Lower lobe of right lung (tissue), 2 donors: ENCODE results near the gene APBB2. TPM values are rescaled to one million over a fixed set of nuclear protein-coding genes. Genes with fewer than 3 reads are reported as not detected.

Experiments
- ATAC-seq, 2 donors: fragments of 200-7000 bp; cut with Tn5 transposase; one replicate each; pipeline ENCODE4 v1.9.1; 2020 to 2022; ENCODE audit warnings: mild to moderate bottlenecking in 2 of 2, moderate library complexity in 2 of 2
- DNase-seq: peaks from one replicate; pipeline ENCODE4 v3.0.0-alpha.2; 2020
- H3K27ac ChIP-seq: fragments of 200-600 bp; one replicate; pipeline ENCODE4 v1.8.0; 2022
- H3K27me3 ChIP-seq: fragments of 200-600 bp; one replicate; pipeline ENCODE4 v1.8.0; 2022; ENCODE audit warnings: low read depth
- H3K36me3 ChIP-seq: fragments of 200-600 bp; one replicate; pipeline ENCODE4 v1.8.0; 2022; ENCODE audit warnings: mild to moderate bottlenecking
- H3K4me1 ChIP-seq: fragments of 200-600 bp; one replicate; pipeline ENCODE4 v1.8.0; 2022
- H3K4me3 ChIP-seq: fragments of 200-600 bp; one replicate; pipeline ENCODE4 v1.8.0; 2022; ENCODE audit warnings: mild to moderate bottlenecking
- H3K9me3 ChIP-seq: fragments of 200-600 bp; one replicate; pipeline ENCODE4 v1.8.0; 2022
- CTCF ChIP-seq: fragments of 200-600 bp; IDR thresholded peaks from one replicate; pipeline ENCODE4 v1.8.0; 2022; ENCODE audit warnings: antibody characterized with exemption, mild to moderate bottlenecking
- intact Hi-C: fragments of 100-400 bp; cut with DNase I; formaldehyde crosslinking; loops from one replicate; pipeline ENCODE4 v1.11.0; 2022
- total RNA-seq: library from RNA; stranded (reverse); fragmentation: NEBNext Ultra II Directional; extraction: Animal tissue kit (Norgen Biotek cat#: 25700); gene quantifications from one replicate; pipeline ENCODE4 v1.2.1, GENCODE V29; 2021
- donor health status: DM: no; HTN: yes; CAD: no; lungs with severe emphysema.

APBB2 gene
- total RNA-seq, 1 donor from 2014 or later, result 59.3 TPM

- H3K27me3 ChIP-seq, result no peaks in the 10 kb centered on the region
- H3K36me3 ChIP-seq, result no peaks in the 10 kb centered on the region
- H3K27ac ChIP-seq, result no peak overlapping the region
- intact Hi-C loops, result no loop called here
- no peak for TF ChIP-seq CTCF
- no peak overlapping the region for H3K4me3 ChIP-seq
- ATAC-seq (no peak), DNase-seq (no peak)
- H3K9me3 ChIP-seq, result peaks cover 34% of the 10 kb centered on the region
- peaks cover 16% of the 10 kb centered on the region for H3K4me1 ChIP-seq
Observed at GRCh38 chr4:41022116-41022515, 192.2 kb downstream of the APBB2 start.

DNA sequence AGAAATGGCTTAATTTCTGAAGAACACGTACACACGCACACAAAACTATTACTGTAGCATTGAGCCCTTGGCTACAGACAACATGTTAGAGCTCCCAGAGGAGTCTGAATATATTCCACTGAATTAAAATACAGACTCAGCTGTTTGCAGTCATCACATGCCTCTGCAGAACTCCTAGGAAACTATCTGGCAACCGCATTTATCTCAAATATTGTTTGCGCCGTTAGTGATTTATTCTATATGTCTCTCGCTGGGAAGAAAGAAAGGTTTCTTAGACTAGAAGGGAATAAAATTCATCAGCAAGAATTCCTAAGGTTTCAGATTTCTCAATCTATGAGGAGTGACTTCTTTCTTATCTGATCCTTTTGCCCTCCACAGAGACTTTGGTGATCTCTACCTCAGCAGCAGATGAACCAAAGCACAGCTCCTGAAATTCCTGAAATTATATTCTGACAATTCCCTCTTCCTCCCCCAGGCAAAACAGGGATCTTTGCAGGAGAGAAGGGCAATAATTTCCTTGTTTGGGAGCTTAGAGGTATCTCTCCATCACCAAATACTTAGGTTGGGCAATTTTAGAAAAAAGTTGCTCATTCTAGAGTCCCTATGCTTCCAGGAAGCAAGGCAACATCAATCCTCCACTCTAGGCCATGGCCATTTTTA is 199.2 kb downstream of the APBB2 start:
- DNase-seq (no peak), ATAC-seq (no peak)
- Histone ChIP-seq H3K9me3 (no peaks in the 10 kb centered on the region), H3K36me3 (no peaks in the 10 kb centered on the region), H3K27me3 (no peaks in the 10 kb centered on the region), H3K27ac (no peak overlapping the region), H3K4me1 (peaks cover 4% of the 10 kb centered on the region), H3K4me3 (no peak overlapping the region)
- intact Hi-C loops, result no loop called here
- TF ChIP-seq CTCF, result no peak

GRCh38 chr4:41014158-41014557 is 200.2 kb downstream of the APBB2 start:
- H3K9me3 ChIP-seq, result no peaks in the 10 kb centered on the region
- H3K4me1 ChIP-seq, result peaks cover 3% of the 10 kb centered on the region
- no peaks in the 10 kb centered on the region for H3K36me3 ChIP-seq
- no peak for DNase-seq
- H3K27me3 ChIP-seq, result no peaks in the 10 kb centered on the region
- intact Hi-C loops, result no loop called here
- no peak overlapping the region for H3K4me3 ChIP-seq
- no peak for ATAC-seq
- no peak for TF ChIP-seq CTCF
- H3K27ac ChIP-seq, result no peak overlapping the region

DNA sequence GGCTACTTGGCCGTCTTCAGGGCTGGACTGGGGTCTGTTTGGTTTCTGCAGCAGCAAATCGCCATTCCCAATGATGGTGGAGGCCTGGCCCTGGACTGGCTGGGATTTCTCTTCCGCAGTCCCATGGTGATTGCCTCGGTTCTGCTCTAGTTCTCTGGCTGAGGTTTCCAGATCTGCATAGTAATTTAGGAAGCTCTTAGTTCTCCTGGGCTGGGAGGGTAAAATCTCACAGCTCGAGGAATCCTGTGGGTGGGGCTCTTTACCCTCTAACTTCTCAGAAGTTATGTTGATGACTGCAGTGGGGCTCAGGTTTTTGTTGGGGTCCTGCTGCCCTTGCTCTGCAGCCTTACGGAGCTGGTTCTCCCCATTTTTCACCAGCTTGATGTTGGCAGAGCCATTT is 200.6 kb downstream of the APBB2 start:
- intact Hi-C loops, result no loop called here
- Histone ChIP-seq H3K27ac (no peak overlapping the region), H3K4me3 (no peak overlapping the region), H3K9me3 (no peaks in the 10 kb centered on the region), H3K27me3 (no peaks in the 10 kb centered on the region), H3K4me1 (peaks cover 3% of the 10 kb centered on the region), H3K36me3 (no peaks in the 10 kb centered on the region)
- no peak for TF ChIP-seq CTCF
- DNase-seq, result no peak
- no peak for ATAC-seq

DNA sequence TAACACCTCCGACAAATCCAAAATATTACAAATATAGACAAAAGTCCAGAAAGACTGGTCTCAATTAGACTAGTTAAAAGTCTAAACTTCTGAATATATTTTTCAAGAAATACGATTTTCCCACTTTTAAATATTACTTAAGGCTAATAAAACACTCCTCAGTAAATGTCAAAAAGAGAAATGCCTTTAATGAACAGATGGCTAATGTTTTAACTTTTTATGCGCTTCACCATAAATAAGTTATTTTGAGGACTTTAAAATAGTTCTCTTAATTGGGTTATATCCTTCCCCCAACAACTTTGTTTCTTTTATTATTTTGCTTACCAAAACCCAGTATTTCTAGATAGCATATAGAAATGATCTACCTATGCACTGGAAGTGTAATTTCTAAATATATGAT is 201.4 kb downstream of the APBB2 start:
- no peaks in the 10 kb centered on the region for H3K36me3 ChIP-seq

More for the DNA sequence above, 201.4 kb downstream of the APBB2 start:
- intact Hi-C loops, result no loop called here
- TF ChIP-seq CTCF, result no peak
- H3K9me3 ChIP-seq, result no peaks in the 10 kb centered on the region
- ATAC-seq (no peak), DNase-seq (no peak)
- H3K27ac ChIP-seq, result no peak overlapping the region
- H3K27me3 ChIP-seq, result no peaks in the 10 kb centered on the region
- H3K4me3 ChIP-seq, result no peak overlapping the region
- H3K4me1 ChIP-seq, result peaks cover 3% of the 10 kb centered on the region
